Upper lobe of right lung (tissue), 1 donor: ENCODE results near the gene UBFD1. TPM values are rescaled to one million over a fixed set of nuclear protein-coding genes. Genes with fewer than 3 reads are reported as not detected.

Experiments
- ATAC-seq: fragments of 200-7000 bp; cut with Tn5 transposase; one replicate; pipeline ENCODE4 v1.9.1; 2020; ENCODE audit warnings: mild to moderate bottlenecking, moderate library complexity
- DNase-seq: peaks from one replicate; pipeline ENCODE4 v3.0.0-alpha.2; 2020
- H3K27ac ChIP-seq: fragments of 200-600 bp; one replicate; pipeline ENCODE4 v1.8.0; 2022
- H3K27me3 ChIP-seq: fragments of 200-600 bp; one replicate; pipeline ENCODE4 v1.8.0; 2022; ENCODE audit warnings: mild to moderate bottlenecking
- H3K36me3 ChIP-seq: fragments of 200-600 bp; one replicate; pipeline ENCODE4 v1.8.0; 2022
- H3K4me1 ChIP-seq: fragments of 200-600 bp; one replicate; pipeline ENCODE4 v1.8.0; 2022
- H3K4me3 ChIP-seq: fragments of 200-600 bp; one replicate; pipeline ENCODE4 v1.8.0; 2022; ENCODE audit warnings: mild to moderate bottlenecking
- H3K9me3 ChIP-seq: fragments of 200-600 bp; one replicate; pipeline ENCODE4 v1.8.0; 2022
- CTCF ChIP-seq: fragments of 200-600 bp; IDR thresholded peaks from one replicate; pipeline ENCODE4 v1.8.0; 2022; ENCODE audit warnings: antibody characterized with exemption
- intact Hi-C: fragments of 100-400 bp; cut with DNase I; formaldehyde crosslinking; loops from one replicate; pipeline ENCODE4 v1.11.0; 2022
- total RNA-seq: library from RNA; stranded (reverse); fragmentation: NEBNext Ultra II Directional; extraction: Animal tissue kit (Norgen Biotek cat#: 25700); gene quantifications from one replicate; pipeline ENCODE4 v1.2.1, GENCODE V29; 2021
- donor health status: DM: no; HTN: yes; CAD: no; lungs with severe emphysema.

The UBFD1 gene
- total RNA-seq, 1 donor from 2014 or later = 42.3 TPM

GRCh38 chr16:23584186-23585076, 26.9 kb downstream of the UBFD1 start:
- no peaks in the 10 kb centered on the region for H3K27me3 ChIP-seq
- intact Hi-C loops = no loop called here
- ATAC-seq (no peak), DNase-seq (no peak)
- H3K4me1 ChIP-seq = no peaks in the 10 kb centered on the region
- peaks cover 82% of the 10 kb centered on the region for H3K36me3 ChIP-seq
- H3K9me3 ChIP-seq = no peaks in the 10 kb centered on the region
- H3K4me3 ChIP-seq = no peak overlapping the region
- H3K27ac ChIP-seq = no peak overlapping the region
- TF ChIP-seq CTCF = no peak

- DNase-seq (no peak), ATAC-seq (no peak)
- no peaks in the 10 kb centered on the region for H3K4me1 ChIP-seq
- H3K4me3 ChIP-seq = no peak overlapping the region
- no peak overlapping the region for H3K27ac ChIP-seq
- TF ChIP-seq CTCF = no peak
- intact Hi-C loops = no loop called here
- no peaks in the 10 kb centered on the region for H3K9me3 ChIP-seq
- peaks cover 84% of the 10 kb centered on the region for H3K36me3 ChIP-seq
- no peaks in the 10 kb centered on the region for H3K27me3 ChIP-seq
Measured at GRCh38 chr16:23587726-23588125, 30.2 kb downstream of the UBFD1 start.

GRCh38 chr16:23590181-23590580, 32.7 kb downstream of the UBFD1 start:
- Histone ChIP-seq H3K27me3 (no peaks in the 10 kb centered on the region), H3K4me3 (no peak overlapping the region), H3K27ac (no peak overlapping the region), H3K36me3 (peaks cover 81% of the 10 kb centered on the region), H3K9me3 (no peaks in the 10 kb centered on the region), H3K4me1 (peaks cover 10% of the 10 kb centered on the region)
- no peak for TF ChIP-seq CTCF
- intact Hi-C loops = no loop called here
- DNase-seq (no peak), ATAC-seq (no peak)

GRCh38 chr16:23594186-23594585, 36.7 kb downstream of the UBFD1 start:
- Histone ChIP-seq H3K27me3 (no peaks in the 10 kb centered on the region), H3K27ac (no peak overlapping the region), H3K9me3 (no peaks in the 10 kb centered on the region), H3K36me3 (peaks cover 43% of the 10 kb centered on the region), H3K4me3 (no peak overlapping the region), H3K4me1 (peaks cover 12% of the 10 kb centered on the region)
- DNase-seq (no peak), ATAC-seq (no peak)
- TF ChIP-seq CTCF = no peak
- intact Hi-C loops = no loop called here

- Histone ChIP-seq H3K4me3 (peak overlapping the region; percentile 97), H3K27me3 (no peaks in the 10 kb centered on the region), H3K36me3 (peaks cover 31% of the 10 kb centered on the region), H3K27ac (peak overlapping the region; percentile 89), H3K4me1 (peaks cover 12% of the 10 kb centered on the region), H3K9me3 (no peaks in the 10 kb centered on the region)
- no peak for ATAC-seq
- TF ChIP-seq CTCF = no peak
- intact Hi-C loops = no loop called here
- no peak for DNase-seq
Measured at GRCh38 chr16:23595246-23595950, 37.9 kb downstream of the UBFD1 start.
